Thyroid gland (tissue), 4 donors: Measurements from ENCODE around the gene MAP3K5.

Source experiments
- POLR2A ChIP-seq, 2 donors: fragments of 450-650 bp; IDR thresholded peaks; one replicate each; pipeline ENCODE4 v1.6.1; 2017; ENCODE audit warnings: antibody characterized with exemption in 2 of 2, mild to moderate bottlenecking in 2 of 2, moderate library complexity in 1 of 2
- TF ChIP-seq, protein P1 (sequence below), 6 experiments: fragments of 200-600 bp in 3 of 6; fragments of 450-650 bp in 3 of 6; sonication (generic) in 3 of 6; IDR thresholded peaks; one replicate each; pipeline ENCODE4 v1.5.1; 2016 to 2019; ENCODE audit warnings: antibody characterized with exemption in 6 of 6, mild to moderate bottlenecking in 2 of 6, inconsistent platforms in 1 of 6, moderate library complexity in 1 of 6

DNA sequence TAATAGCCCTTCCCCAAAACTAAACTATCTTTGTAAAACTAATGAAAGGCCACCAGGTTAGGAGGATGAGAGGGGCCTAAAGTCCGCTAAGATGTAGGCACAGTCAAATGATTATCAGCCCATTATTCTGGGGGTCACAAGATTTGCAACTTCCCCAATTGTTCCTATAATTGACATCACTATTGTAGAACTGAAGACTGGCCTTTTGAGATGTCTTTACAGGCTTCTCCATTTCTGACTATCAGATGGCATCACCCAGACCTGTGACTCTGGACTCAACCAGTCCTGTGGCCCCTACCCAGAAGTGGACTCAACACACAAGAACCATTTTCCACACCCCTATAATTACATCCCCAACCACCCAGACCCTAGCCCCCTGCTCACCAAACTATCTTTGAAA is 180.5 kb downstream of the MAP3K5 start:
- TF ChIP-seq, protein P1, sequence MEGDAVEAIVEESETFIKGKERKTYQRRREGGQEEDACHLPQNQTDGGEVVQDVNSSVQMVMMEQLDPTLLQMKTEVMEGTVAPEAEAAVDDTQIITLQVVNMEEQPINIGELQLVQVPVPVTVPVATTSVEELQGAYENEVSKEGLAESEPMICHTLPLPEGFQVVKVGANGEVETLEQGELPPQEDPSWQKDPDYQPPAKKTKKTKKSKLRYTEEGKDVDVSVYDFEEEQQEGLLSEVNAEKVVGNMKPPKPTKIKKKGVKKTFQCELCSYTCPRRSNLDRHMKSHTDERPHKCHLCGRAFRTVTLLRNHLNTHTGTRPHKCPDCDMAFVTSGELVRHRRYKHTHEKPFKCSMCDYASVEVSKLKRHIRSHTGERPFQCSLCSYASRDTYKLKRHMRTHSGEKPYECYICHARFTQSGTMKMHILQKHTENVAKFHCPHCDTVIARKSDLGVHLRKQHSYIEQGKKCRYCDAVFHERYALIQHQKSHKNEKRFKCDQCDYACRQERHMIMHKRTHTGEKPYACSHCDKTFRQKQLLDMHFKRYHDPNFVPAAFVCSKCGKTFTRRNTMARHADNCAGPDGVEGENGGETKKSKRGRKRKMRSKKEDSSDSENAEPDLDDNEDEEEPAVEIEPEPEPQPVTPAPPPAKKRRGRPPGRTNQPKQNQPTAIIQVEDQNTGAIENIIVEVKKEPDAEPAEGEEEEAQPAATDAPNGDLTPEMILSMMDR (IDR thresholded peaks at IDR 0.05) = no peak
- no peak for TF ChIP-seq POLR2A (IDR thresholded peaks at IDR 0.05)
